Activated naive CD8-positive, alpha-beta T cell treated with anti-CD3 and anti-CD28 coated beads, Interleukin-2, amount 50 U/mL, for 24 hours (primary cell): ENCODE measurements around the gene ACVR1B.

ENCODE experiments used
- ATAC-seq: fragments of 150-1000 bp; cut with Tn5 transposase; one replicate; pipeline ENCODE4 v1.10.0; 2021
- DNase-seq: peaks from one replicate; pipeline ENCODE4 v3.0.0; 2021
- H3K27ac Mint-ChIP-seq: one replicate; pipeline ENCODE4 v1.8.0; 2021; ENCODE audit warnings: mild to moderate bottlenecking, mixed read lengths
- H3K27me3 Mint-ChIP-seq: one replicate; pipeline ENCODE4 v1.8.0; 2021; ENCODE audit warnings: mixed read lengths
- H3K36me3 Mint-ChIP-seq: one replicate; pipeline ENCODE4 v1.8.0; 2021; ENCODE audit warnings: low read depth, mixed read lengths
- H3K4me1 Mint-ChIP-seq: one replicate; pipeline ENCODE4 v1.8.0; 2021; ENCODE audit warnings: mixed read lengths
- H3K4me3 Mint-ChIP-seq: one replicate; pipeline ENCODE4 v1.8.0; 2021; ENCODE audit warnings: mild to moderate bottlenecking, moderate library complexity, mixed read lengths
- H3K9me3 Mint-ChIP-seq: one replicate; pipeline ENCODE4 v1.8.0; 2021; ENCODE audit warnings: mixed read lengths

ACVR1B gene

GRCh38 chr12:51944608-51945233 lies 6.8 kb upstream of the ACVR1B start:
- no peaks in the 10 kb centered on the region for H3K4me1 Mint-ChIP-seq
- H3K27ac Mint-ChIP-seq: no peak overlapping the region
- ATAC-seq (no peak), DNase-seq (no peak)
- no peak overlapping the region for H3K4me3 Mint-ChIP-seq
- peaks cover 12% of the 10 kb centered on the region for H3K27me3 Mint-ChIP-seq
- H3K36me3 Mint-ChIP-seq: peaks cover 6% of the 10 kb centered on the region
- H3K9me3 Mint-ChIP-seq: peaks cover 15% of the 10 kb centered on the region

- Mint-ChIP-seq H3K9me3 (peaks cover 15% of the 10 kb centered on the region), H3K27me3 (peaks cover 10% of the 10 kb centered on the region), H3K36me3 (peaks cover 6% of the 10 kb centered on the region), H3K27ac (no peak overlapping the region), H3K4me3 (no peak overlapping the region), H3K4me1 (peaks cover 6% of the 10 kb centered on the region)
- ATAC-seq: no peak
- no peak for DNase-seq
Observed at GRCh38 chr12:51947246-51947996, 4.1 kb upstream of the ACVR1B start.

GRCh38 chr12:51948066-51948465 lies 3.4 kb upstream of the ACVR1B start:
- DNase-seq (no peak), ATAC-seq (no peak)
- H3K9me3 Mint-ChIP-seq: peaks cover 15% of the 10 kb centered on the region
- H3K27ac Mint-ChIP-seq: no peak overlapping the region
- H3K4me1 Mint-ChIP-seq: peaks cover 11% of the 10 kb centered on the region
- H3K36me3 Mint-ChIP-seq: peaks cover 6% of the 10 kb centered on the region
- peaks cover 10% of the 10 kb centered on the region for H3K27me3 Mint-ChIP-seq
- no peak overlapping the region for H3K4me3 Mint-ChIP-seq

GRCh38 chr12:51949342-51950030 lies 2.0 kb upstream of the ACVR1B start:
- Mint-ChIP-seq H3K27ac (no peak overlapping the region), H3K9me3 (peaks cover 10% of the 10 kb centered on the region), H3K4me3 (no peak overlapping the region), H3K36me3 (peaks cover 6% of the 10 kb centered on the region), H3K4me1 (peaks cover 25% of the 10 kb centered on the region), H3K27me3 (peaks cover 10% of the 10 kb centered on the region)
- no peak for ATAC-seq
- no peak for DNase-seq

GRCh38 chr12:51950682-51951198 lies 759 bp upstream of the ACVR1B start:
- ATAC-seq: peak; percentile 38
- H3K36me3 Mint-ChIP-seq: peaks cover 2% of the 10 kb centered on the region
- peak overlapping the region; percentile 85 for H3K4me3 Mint-ChIP-seq
- peak overlapping the region; percentile 74 for H3K27ac Mint-ChIP-seq
- DNase-seq: no peak
- peaks cover 10% of the 10 kb centered on the region for H3K27me3 Mint-ChIP-seq
- no peaks in the 10 kb centered on the region for H3K9me3 Mint-ChIP-seq
- H3K4me1 Mint-ChIP-seq: peaks cover 38% of the 10 kb centered on the region

GRCh38 chr12:51951843-51952722 lies 584 bp downstream of the ACVR1B start:
- H3K27ac Mint-ChIP-seq: peak overlapping the region; percentile 60
- H3K36me3 Mint-ChIP-seq: no peaks in the 10 kb centered on the region
- ATAC-seq (no peak), DNase-seq (no peak)
- H3K9me3 Mint-ChIP-seq: no peaks in the 10 kb centered on the region
- H3K4me3 Mint-ChIP-seq: peak overlapping the region; percentile 77
- peaks cover 42% of the 10 kb centered on the region for H3K4me1 Mint-ChIP-seq
- H3K27me3 Mint-ChIP-seq: peaks cover 10% of the 10 kb centered on the region

GRCh38 chr12:51953089-51953488 lies 1.6 kb downstream of the ACVR1B start:
- Mint-ChIP-seq H3K36me3 (no peaks in the 10 kb centered on the region), H3K9me3 (no peaks in the 10 kb centered on the region), H3K27ac (peak overlapping the region; percentile 60), H3K27me3 (peaks cover 8% of the 10 kb centered on the region), H3K4me1 (peaks cover 42% of the 10 kb centered on the region), H3K4me3 (peak overlapping the region; percentile 77)
- peak; percentile 23 for ATAC-seq
- DNase-seq: no peak

GRCh38 chr12:51953864-51954263 lies 2.4 kb downstream of the ACVR1B start:
- H3K36me3 Mint-ChIP-seq: no peaks in the 10 kb centered on the region
- H3K27me3 Mint-ChIP-seq: peaks cover 6% of the 10 kb centered on the region
- no peak for DNase-seq
- H3K4me3 Mint-ChIP-seq: peak overlapping the region; percentile 77
- H3K9me3 Mint-ChIP-seq: no peaks in the 10 kb centered on the region
- no peak overlapping the region for H3K27ac Mint-ChIP-seq
- ATAC-seq: no peak
- H3K4me1 Mint-ChIP-seq: peaks cover 42% of the 10 kb centered on the region

GRCh38 chr12:51954561-51955361 lies 3.3 kb downstream of the ACVR1B start:
- Mint-ChIP-seq H3K4me1 (peaks cover 45% of the 10 kb centered on the region), H3K27ac (no peak overlapping the region), H3K36me3 (peaks cover 5% of the 10 kb centered on the region), H3K9me3 (no peaks in the 10 kb centered on the region), H3K4me3 (no peak overlapping the region), H3K27me3 (peaks cover 6% of the 10 kb centered on the region)
- DNase-seq: no peak
- ATAC-seq: no peak

- peaks cover 46% of the 10 kb centered on the region for H3K4me1 Mint-ChIP-seq
- H3K27me3 Mint-ChIP-seq: no peaks in the 10 kb centered on the region
- ATAC-seq (no peak), DNase-seq (no peak)
- H3K36me3 Mint-ChIP-seq: peaks cover 5% of the 10 kb centered on the region
- no peak overlapping the region for H3K4me3 Mint-ChIP-seq
- no peaks in the 10 kb centered on the region for H3K9me3 Mint-ChIP-seq
- no peak overlapping the region for H3K27ac Mint-ChIP-seq
Observed at GRCh38 chr12:51955702-51956101, 4.2 kb downstream of the ACVR1B start.

GRCh38 chr12:51958542-51958941 lies 7.0 kb downstream of the ACVR1B start:
- Mint-ChIP-seq H3K27ac (no peak overlapping the region), H3K27me3 (no peaks in the 10 kb centered on the region), H3K4me3 (no peak overlapping the region), H3K4me1 (peaks cover 47% of the 10 kb centered on the region), H3K36me3 (peaks cover 10% of the 10 kb centered on the region), H3K9me3 (no peaks in the 10 kb centered on the region)
- ATAC-seq: no peak
- no peak for DNase-seq

- H3K9me3 Mint-ChIP-seq: no peaks in the 10 kb centered on the region
- DNase-seq (no peak), ATAC-seq (no peak)
- H3K4me3 Mint-ChIP-seq: no peak overlapping the region
- peaks cover 11% of the 10 kb centered on the region for H3K36me3 Mint-ChIP-seq
- H3K27ac Mint-ChIP-seq: no peak overlapping the region
- peaks cover 41% of the 10 kb centered on the region for H3K4me1 Mint-ChIP-seq
- no peaks in the 10 kb centered on the region for H3K27me3 Mint-ChIP-seq
Observed at GRCh38 chr12:51959211-51959610, 7.7 kb downstream of the ACVR1B start.

GRCh38 chr12:51959921-51960320 lies 8.4 kb downstream of the ACVR1B start:
- DNase-seq (no peak), ATAC-seq (no peak)
- peaks cover 33% of the 10 kb centered on the region for H3K4me1 Mint-ChIP-seq
- no peaks in the 10 kb centered on the region for H3K9me3 Mint-ChIP-seq
- no peak overlapping the region for H3K27ac Mint-ChIP-seq
- H3K27me3 Mint-ChIP-seq: no peaks in the 10 kb centered on the region
- no peak overlapping the region for H3K4me3 Mint-ChIP-seq
- peaks cover 16% of the 10 kb centered on the region for H3K36me3 Mint-ChIP-seq
